HEK293 (cell line): Measurements from ENCODE around the gene ZNF296.
A peak's percentile ranks its signal among the peaks of the same experiment; 100 is the strongest.

Experiments
- AEBP2 ChIP-seq: fragments of 450-650 bp; formaldehyde crosslinking; IDR thresholded peaks from 2 replicates; pipeline ENCODE4 v1.5.1; 2016; ENCODE audit warnings: missing biosample characterization, missing genetic modification characterization, borderline replicate concordance
- EGR2 ChIP-seq: fragments of 450-650 bp; formaldehyde crosslinking; IDR thresholded peaks from 2 replicates; pipeline ENCODE4 v1.5.1; 2016; ENCODE audit warnings: low read depth, missing biosample characterization, missing genetic modification characterization
- OSR2 ChIP-seq: fragments of 450-650 bp; formaldehyde crosslinking; IDR thresholded peaks from 2 replicates; pipeline ENCODE4 v1.5.1; 2016; ENCODE audit warnings: missing biosample characterization, missing genetic modification characterization
- PBX3 ChIP-seq: sonication (generic); formaldehyde crosslinking; IDR thresholded peaks from 2 replicates; pipeline ENCODE4 v1.8.1; 2022; ENCODE audit warnings: mild to moderate bottlenecking, moderate library complexity, missing genetic modification reagents
- TCF7L2 ChIP-seq: IDR thresholded peaks from 2 replicates; pipeline ENCODE4 v1.6.1; 2011; ENCODE audit warnings: low read depth, mild to moderate bottlenecking, inconsistent platforms, low read length, moderate library complexity, borderline replicate concordance
- ZBTB1 ChIP-seq: fragments of 450-650 bp; formaldehyde crosslinking; IDR thresholded peaks from 2 replicates; pipeline ENCODE4 v1.5.1; 2016; ENCODE audit warnings: missing biosample characterization, missing genetic modification characterization
- ZBTB44 ChIP-seq: fragments of 450-650 bp; IDR thresholded peaks from 2 replicates; pipeline ENCODE4 v1.5.1; 2018; ENCODE audit warnings: missing biosample characterization, mild to moderate bottlenecking, missing genetic modification characterization
- ZBTB8A ChIP-seq: fragments of 450-650 bp; formaldehyde crosslinking; IDR thresholded peaks from 2 replicates; pipeline ENCODE4 v1.5.1; 2016; ENCODE audit warnings: missing biosample characterization, missing genetic modification characterization
- ZFP37 ChIP-seq: fragments of 450-650 bp; formaldehyde crosslinking; IDR thresholded peaks from 2 replicates; pipeline ENCODE4 v1.5.1; 2016; ENCODE audit warnings: missing biosample characterization, missing genetic modification characterization
- ZNF112 ChIP-seq: fragments of 450-650 bp; formaldehyde crosslinking; IDR thresholded peaks from 2 replicates; pipeline ENCODE4 v1.5.0; 2017; ENCODE audit warnings: missing biosample characterization, missing genetic modification characterization
- ZNF121 ChIP-seq: fragments of 450-650 bp; formaldehyde crosslinking; IDR thresholded peaks from 2 replicates; pipeline ENCODE4 v1.5.1; 2016; ENCODE audit warnings: missing biosample characterization, missing genetic modification characterization
- ZNF155 ChIP-seq: fragments of 450-650 bp; formaldehyde crosslinking; IDR thresholded peaks from 2 replicates; pipeline ENCODE4 v1.5.1; 2016; ENCODE audit warnings: missing biosample characterization, missing genetic modification characterization
- ZNF169 ChIP-seq: fragments of 450-650 bp; formaldehyde crosslinking; IDR thresholded peaks from 2 replicates; pipeline ENCODE4 v1.5.1; 2016; ENCODE audit warnings: missing biosample characterization, missing genetic modification characterization
- ZNF18 ChIP-seq: fragments of 450-650 bp; formaldehyde crosslinking; IDR thresholded peaks from 2 replicates; pipeline ENCODE4 v1.5.1; 2016; ENCODE audit warnings: missing biosample characterization, missing genetic modification characterization
- ZNF274 ChIP-seq, 2 experiments: fragments of 200-500 bp in 1 of 2; fragments of 450-650 bp in 1 of 2; sonication (Bioruptor generic) in 1 of 2; formaldehyde crosslinking in 1 of 2; IDR thresholded peaks; 2 replicates each; pipeline versions ENCODE4 v1.5.1 to v1.6.1; 2014 to 2016; ENCODE audit warnings: borderline replicate concordance in 1 of 2, inconsistent platforms in 1 of 2, low read length in 1 of 2, missing biosample characterization in 1 of 2, missing genetic modification characterization in 1 of 2
- ZNF488 ChIP-seq: fragments of 450-650 bp; formaldehyde crosslinking; IDR thresholded peaks from 2 replicates; pipeline ENCODE4 v1.5.1; 2016; ENCODE audit warnings: missing biosample characterization, missing genetic modification characterization
- ZNF600 ChIP-seq: fragments of 450-650 bp; formaldehyde crosslinking; IDR thresholded peaks from 2 replicates; pipeline ENCODE4 v1.5.1; 2016; ENCODE audit warnings: missing biosample characterization, missing genetic modification characterization
- ZNF654 ChIP-seq: fragments of 450-650 bp; formaldehyde crosslinking; IDR thresholded peaks from 2 replicates; pipeline ENCODE4 v1.5.1; 2016; ENCODE audit warnings: low read depth, missing biosample characterization, missing genetic modification characterization
- ZNF677 ChIP-seq: fragments of 450-650 bp; IDR thresholded peaks from 2 replicates; pipeline ENCODE4 v1.5.0; 2018; ENCODE audit warnings: missing biosample characterization, mild to moderate bottlenecking, missing genetic modification characterization, moderate library complexity
- ZNF76 ChIP-seq: fragments of 450-650 bp; formaldehyde crosslinking; IDR thresholded peaks from 2 replicates; pipeline ENCODE4; 2016; ENCODE audit warnings: low read depth, missing biosample characterization, missing genetic modification characterization, borderline replicate concordance
- ZNF792 ChIP-seq: fragments of 450-650 bp; formaldehyde crosslinking; IDR thresholded peaks from 2 replicates; pipeline ENCODE4 v1.5.1; 2016; ENCODE audit warnings: missing biosample characterization, missing genetic modification characterization
- ZNF830 ChIP-seq: fragments of 450-650 bp; IDR thresholded peaks from 2 replicates; pipeline ENCODE4 v1.5.0; 2018; ENCODE audit warnings: missing biosample characterization, missing genetic modification characterization, low read depth, mild to moderate bottlenecking, moderate library complexity
- ZNF837 ChIP-seq: fragments of 450-650 bp; formaldehyde crosslinking; IDR thresholded peaks from 2 replicates; pipeline ENCODE4 v1.5.1; 2016; ENCODE audit warnings: missing biosample characterization, missing genetic modification characterization
- ZNF843 ChIP-seq: fragments of 450-650 bp; formaldehyde crosslinking; IDR thresholded peaks from 2 replicates; pipeline ENCODE4 v1.5.1; 2016; ENCODE audit warnings: missing biosample characterization, missing genetic modification characterization
- ZSCAN16 ChIP-seq: fragments of 450-650 bp; formaldehyde crosslinking; IDR thresholded peaks from 2 replicates; pipeline ENCODE4 v1.5.1; 2016; ENCODE audit warnings: missing biosample characterization, missing genetic modification characterization
- ZSCAN30 ChIP-seq: fragments of 450-650 bp; IDR thresholded peaks from 2 replicates; pipeline ENCODE4 v1.5.1; 2018; ENCODE audit warnings: missing biosample characterization, mild to moderate bottlenecking, missing genetic modification characterization, moderate library complexity
- TF ChIP-seq, protein P1 (sequence below): fragments of 450-650 bp; formaldehyde crosslinking; IDR thresholded peaks from 2 replicates; pipeline ENCODE4 v1.5.1; 2016; ENCODE audit warnings: missing biosample characterization, missing genetic modification characterization, borderline replicate concordance
- TF ChIP-seq, protein P2 (sequence below): fragments of 450-650 bp; formaldehyde crosslinking; IDR thresholded peaks from 2 replicates; pipeline ENCODE4 v1.5.1; 2016; ENCODE audit warnings: missing biosample characterization, missing genetic modification characterization

Gene ZNF296

GRCh38 chr19:45091031-45091923, 15.0 kb upstream of the ZNF296 start (continued):
- TF ChIP-seq, protein P1, sequence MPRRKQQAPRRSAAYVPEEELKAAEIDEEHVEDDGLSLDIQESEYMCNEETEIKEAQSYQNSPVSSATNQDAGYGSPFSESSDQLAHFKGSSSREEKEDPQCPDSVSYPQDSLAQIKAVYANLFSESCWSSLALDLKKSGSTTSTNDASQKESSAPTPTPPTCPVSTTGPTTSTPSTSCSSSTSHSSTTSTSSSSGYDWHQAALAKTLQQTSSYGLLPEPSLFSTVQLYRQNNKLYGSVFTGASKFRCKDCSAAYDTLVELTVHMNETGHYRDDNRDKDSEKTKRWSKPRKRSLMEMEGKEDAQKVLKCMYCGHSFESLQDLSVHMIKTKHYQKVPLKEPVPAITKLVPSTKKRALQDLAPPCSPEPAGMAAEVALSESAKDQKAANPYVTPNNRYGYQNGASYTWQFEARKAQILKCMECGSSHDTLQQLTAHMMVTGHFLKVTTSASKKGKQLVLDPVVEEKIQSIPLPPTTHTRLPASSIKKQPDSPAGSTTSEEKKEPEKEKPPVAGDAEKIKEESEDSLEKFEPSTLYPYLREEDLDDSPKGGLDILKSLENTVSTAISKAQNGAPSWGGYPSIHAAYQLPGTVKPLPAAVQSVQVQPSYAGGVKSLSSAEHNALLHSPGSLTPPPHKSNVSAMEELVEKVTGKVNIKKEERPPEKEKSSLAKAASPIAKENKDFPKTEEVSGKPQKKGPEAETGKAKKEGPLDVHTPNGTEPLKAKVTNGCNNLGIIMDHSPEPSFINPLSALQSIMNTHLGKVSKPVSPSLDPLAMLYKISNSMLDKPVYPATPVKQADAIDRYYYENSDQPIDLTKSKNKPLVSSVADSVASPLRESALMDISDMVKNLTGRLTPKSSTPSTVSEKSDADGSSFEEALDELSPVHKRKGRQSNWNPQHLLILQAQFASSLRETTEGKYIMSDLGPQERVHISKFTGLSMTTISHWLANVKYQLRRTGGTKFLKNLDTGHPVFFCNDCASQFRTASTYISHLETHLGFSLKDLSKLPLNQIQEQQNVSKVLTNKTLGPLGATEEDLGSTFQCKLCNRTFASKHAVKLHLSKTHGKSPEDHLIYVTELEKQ (tag by site-specific recombination) = 0 out of 2 replicates have a peak, but pooled peaks have one; percentile 34
- no peak for TF ChIP-seq ZNF121 (tag by site-specific recombination)
- no peak for TF ChIP-seq ZBTB1
- peak; percentile 37; the same call in 1 of the 2 replicates for TF ChIP-seq ZNF76 (tag by site-specific recombination)
- no peak for TF ChIP-seq ZNF837
- 0 out of 2 replicates have a peak, but pooled peaks have one; percentile 3 for TF ChIP-seq ZFP37
- no peak for TF ChIP-seq ZNF488 (tag by site-specific recombination)
- TF ChIP-seq ZNF18 (tag by site-specific recombination) = no peak
- TF ChIP-seq ZNF155 (tag by site-specific recombination) = no peak
- TF ChIP-seq ZNF792 = no peak
- peak; percentile 45; the same call in 1 of the 2 replicates for TF ChIP-seq ZNF169 (tag by site-specific recombination)
- TF ChIP-seq ZNF654 = no peak
- TF ChIP-seq ZNF600 (tag by site-specific recombination) = 0 out of 2 replicates have a peak, but pooled peaks have one; percentile 45
- TF ChIP-seq ZNF112 (tag by site-specific recombination) = no peak
- TF ChIP-seq, protein P2, sequence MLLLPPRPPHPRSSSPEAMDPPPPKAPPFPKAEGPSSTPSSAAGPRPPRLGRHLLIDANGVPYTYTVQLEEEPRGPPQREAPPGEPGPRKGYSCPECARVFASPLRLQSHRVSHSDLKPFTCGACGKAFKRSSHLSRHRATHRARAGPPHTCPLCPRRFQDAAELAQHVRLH (tag by site-specific recombination) = peak; percentile 84; the same call in 1 of the 2 replicates
- TF ChIP-seq OSR2 (tag by site-specific recombination) = no peak
- TF ChIP-seq TCF7L2 = no peak
- TF ChIP-seq ZSCAN16 (tag by site-specific recombination) = no peak
- no peak for TF ChIP-seq ZNF677
- TF ChIP-seq ZNF830 (tag by site-specific recombination) = no peak
- TF ChIP-seq ZNF274 (IDR thresholded peaks at IDR 0.05; ENCODE audit: low read length) = no peak
- no peak for TF ChIP-seq ZNF274 (tag by site-specific recombination; IDR thresholded peaks at IDR 0.05; ENCODE audit: borderline replicate concordance)
- no peak for TF ChIP-seq AEBP2 (tag by site-specific recombination)
- no peak for TF ChIP-seq EGR2 (tag by site-specific recombination)
- no peak for TF ChIP-seq ZNF843
- TF ChIP-seq PBX3 (CRISPR knock-in tag) = 0 out of 2 replicates have a peak, but pooled peaks have one; percentile 23
- TF ChIP-seq ZBTB8A (tag by site-specific recombination) = no peak; the same call in 1 of the 2 replicates
- TF ChIP-seq ZBTB44 = peak; percentile 40; the same call in 1 of the 2 replicates
- peak; percentile 99 for TF ChIP-seq ZSCAN30 (tag by site-specific recombination)
